Measurements from ENCODE around the gene ANO3.
"Not testable (repeated sequence)": the region's sequence is repeated elsewhere in the genome, so short reads cannot be mapped to it uniquely, and the experiment has no call there.

Gene ANO3

GRCh38 chr11:26621132-26621531 is 289.2 kb downstream of the ANO3 start:
- DNase-seq (ENCODE audit: low read depth in 2 of 2, low spot score in 1 of 2): no peak

- no peak for DNase-seq (ENCODE audit: low read depth in 2 of 2, low spot score in 1 of 2)
These were observed 290.3 kb downstream of the ANO3 start for GRCh38 chr11:26622181-26622580.

- DNase-seq (ENCODE audit: low read depth in 2 of 2, low spot score in 1 of 2): no peak
These were observed 291.2 kb downstream of the ANO3 start for GRCh38 chr11:26623076-26623659.

DNA sequence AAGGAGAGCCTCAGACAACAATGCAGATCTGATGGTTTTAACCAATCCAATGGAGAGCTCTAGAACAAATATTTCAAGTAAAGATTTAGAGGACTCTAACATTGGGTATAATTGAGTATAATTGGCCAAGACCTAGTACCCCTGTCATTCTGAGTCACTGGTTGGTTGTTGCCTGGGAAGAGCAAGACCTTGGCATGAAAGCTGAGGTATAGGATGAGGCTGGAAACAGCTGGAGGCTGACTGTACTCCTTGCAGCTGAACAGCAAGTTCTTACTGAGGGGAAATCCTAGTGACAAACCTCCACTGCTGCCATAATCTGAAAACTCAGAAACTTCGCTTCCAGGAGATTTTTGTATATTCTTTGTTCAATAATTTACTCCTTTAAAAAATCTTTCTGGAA is 294.4 kb downstream of the ANO3 start:
- no peak for DNase-seq (ENCODE audit: low read depth in 2 of 2, low spot score in 1 of 2)

DNA sequence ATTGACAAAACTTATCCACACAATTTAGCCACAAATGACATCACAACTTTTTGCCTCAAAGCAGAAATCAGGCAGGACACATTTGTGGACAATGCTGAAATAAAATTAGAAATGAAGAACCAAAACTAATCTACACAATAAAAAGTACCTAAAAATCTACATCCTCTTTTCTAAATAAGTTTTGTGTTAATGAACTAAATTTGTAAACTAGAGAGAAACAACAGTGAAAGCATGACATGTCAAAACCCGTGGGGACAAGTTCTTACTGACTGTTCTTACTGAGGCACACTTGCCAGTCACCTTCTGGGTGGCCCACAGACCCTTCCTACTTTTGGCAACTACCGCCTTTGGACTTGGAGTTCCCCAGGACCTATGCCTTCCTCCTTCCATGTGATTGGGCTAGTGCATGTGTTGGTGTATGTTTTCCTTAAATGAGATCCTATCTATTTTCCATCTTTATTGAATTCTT is 300.8 kb downstream of the ANO3 start:
- DNase-seq (ENCODE audit: low read depth in 2 of 2, low spot score in 1 of 2): no peak

GRCh38 chr11:26643314-26643713 is 311.4 kb downstream of the ANO3 start:
- DNase-seq (ENCODE audit: low read depth in 2 of 2, low spot score in 1 of 2): not testable (repeated sequence)

- DNase-seq (ENCODE audit: low read depth in 2 of 2, low spot score in 1 of 2): no peak
These were observed 318.0 kb downstream of the ANO3 start for GRCh38 chr11:26649884-26650283.

- no peak for DNase-seq (ENCODE audit: low read depth in 2 of 2, low spot score in 1 of 2)
These were observed 320.0 kb downstream of the ANO3 start for GRCh38 chr11:26651916-26652315.

- no peak for DNase-seq (ENCODE audit: low read depth in 2 of 2, low spot score in 1 of 2)
These were observed 323.4 kb downstream of the ANO3 start for GRCh38 chr11:26655287-26655686.

DNA sequence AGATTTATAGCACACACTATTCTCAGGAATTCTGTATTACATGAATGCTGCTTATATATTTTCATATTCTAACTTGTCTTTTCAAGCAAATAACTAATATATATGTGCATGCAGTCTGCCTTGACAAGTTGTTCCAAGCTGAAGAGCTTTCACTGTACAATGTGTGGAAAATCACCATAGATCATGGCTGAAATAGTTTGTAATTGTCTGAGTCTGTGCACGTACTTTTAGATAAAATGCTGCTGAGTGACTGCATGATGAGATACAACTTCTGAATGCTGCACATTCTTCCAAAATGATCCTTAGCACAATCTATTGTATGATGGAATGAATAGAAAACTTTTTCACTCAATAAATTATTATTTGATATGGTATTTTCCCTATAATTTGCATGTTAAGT is 331.0 kb downstream of the ANO3 start:
- DNase-seq (ENCODE audit: low read depth in 2 of 2, low spot score in 1 of 2): no peak

DNA sequence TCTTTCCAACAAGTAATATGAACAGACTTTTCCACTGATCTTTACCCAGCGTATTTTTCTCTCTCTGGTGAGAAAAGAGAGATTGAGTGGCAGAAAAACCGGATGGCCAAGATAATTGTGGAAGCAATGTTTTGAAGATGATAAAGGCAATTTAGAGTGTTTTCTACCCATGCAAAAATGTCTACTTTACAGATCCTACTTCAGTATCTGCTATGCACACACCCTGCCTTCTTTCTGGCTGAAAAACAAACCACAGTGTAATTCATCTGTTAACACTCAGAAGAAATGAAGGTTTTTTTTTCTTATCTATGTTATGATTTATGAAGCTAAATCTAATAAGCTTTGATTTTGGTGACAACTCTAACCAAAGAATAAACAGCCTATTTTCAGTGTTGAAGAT is 333.1 kb downstream of the ANO3 start:
- no peak for DNase-seq (ENCODE audit: low read depth in 2 of 2, low spot score in 1 of 2)

DNA sequence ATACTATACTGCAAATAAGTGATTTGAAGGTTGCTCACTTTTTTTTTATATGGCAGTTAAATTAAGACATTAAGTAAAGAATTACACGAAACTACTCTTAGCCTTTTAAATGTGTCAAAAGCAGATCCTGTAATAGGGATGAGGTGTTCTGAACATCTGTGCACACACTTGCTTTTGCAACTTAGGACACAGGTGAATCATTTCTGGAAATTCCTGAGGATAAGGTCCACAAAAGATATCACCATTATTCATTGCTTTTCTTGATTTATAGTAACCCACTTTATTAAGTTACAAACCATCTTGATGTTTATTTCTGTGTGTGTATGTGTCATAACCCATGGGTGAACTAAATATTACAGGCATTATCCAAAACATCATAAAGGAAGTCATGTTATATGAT is 334.0 kb downstream of the ANO3 start:
- no peak for DNase-seq (ENCODE audit: low read depth in 2 of 2, low spot score in 1 of 2)

DNA sequence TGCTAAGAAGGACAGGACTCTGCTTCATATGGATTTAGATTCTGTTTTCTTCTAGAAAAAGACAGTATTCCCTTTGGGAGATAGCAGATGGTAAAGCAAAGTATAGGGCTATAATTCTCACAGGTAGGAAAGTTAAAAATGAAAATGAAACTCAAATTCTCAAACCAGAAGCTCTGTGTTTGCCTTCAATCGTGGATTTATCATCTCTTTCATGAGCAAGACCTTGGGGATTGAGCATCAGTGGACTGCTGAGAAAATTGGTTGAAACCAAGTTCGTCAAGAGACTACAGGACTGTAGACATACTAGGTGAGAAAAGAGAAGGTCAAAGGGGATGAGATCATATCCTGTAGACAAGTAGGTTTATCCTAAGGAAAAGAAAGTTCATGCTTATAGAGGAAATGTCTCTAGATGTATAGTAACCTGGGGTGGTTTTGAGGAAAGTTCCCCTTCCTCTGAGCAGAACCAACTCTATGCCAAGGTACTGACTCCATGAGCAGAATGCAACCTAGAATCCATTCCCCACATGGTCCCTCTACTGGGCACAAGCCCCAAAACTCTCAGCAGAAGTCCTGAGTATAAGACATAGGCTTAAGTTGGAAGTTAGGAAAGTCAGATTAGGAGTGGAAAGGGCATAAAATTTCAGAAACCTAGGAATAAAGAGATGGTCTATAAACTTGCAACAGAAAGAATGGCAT is 343.5 kb downstream of the ANO3 start:
- no peak for DNase-seq (ENCODE audit: low read depth in 2 of 2, low spot score in 1 of 2)

DNA sequence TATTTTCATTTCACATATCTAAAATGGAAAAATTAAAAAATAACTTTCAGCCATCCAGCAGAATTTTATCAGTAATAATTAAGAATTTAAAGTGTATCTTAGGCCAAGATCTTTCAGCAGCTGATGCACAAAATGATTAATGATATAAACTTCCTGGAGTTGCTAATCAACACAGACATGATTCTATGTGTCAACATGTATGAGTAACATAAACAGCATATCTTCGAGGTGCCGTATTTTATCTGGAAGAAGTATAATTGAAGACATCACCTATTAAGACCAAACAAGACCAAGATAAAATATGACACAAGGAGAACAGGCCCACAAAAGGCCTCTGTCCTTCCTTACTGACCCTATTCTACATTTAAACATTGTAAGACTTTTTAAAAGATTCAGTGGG is 344.7 kb downstream of the ANO3 start:
- no peak for DNase-seq (ENCODE audit: low read depth in 2 of 2, low spot score in 1 of 2)

DNA sequence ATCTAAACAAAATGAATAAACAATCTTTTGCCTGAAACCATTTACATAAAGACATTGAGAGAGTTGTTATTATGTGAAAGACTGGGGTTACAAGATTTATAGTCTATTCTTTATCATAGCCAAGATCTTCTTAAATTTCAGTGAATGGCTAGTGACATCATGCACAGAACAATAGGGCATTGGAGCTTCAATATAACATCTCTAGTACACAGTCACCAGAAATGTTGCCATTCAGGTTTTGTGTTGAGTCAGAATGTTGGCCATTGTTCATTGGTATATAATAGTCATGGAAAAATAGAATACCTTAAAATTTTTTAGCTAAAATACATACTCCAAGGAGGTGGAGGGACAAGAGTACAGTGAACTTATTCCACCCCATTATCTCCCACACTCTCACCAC is 345.6 kb downstream of the ANO3 start:
- DNase-seq (ENCODE audit: low read depth in 2 of 2, low spot score in 1 of 2): no peak

- no peak for DNase-seq (ENCODE audit: low read depth in 2 of 2, low spot score in 1 of 2)
These were observed 355.4 kb downstream of the ANO3 start for GRCh38 chr11:26687351-26687750.

- DNase-seq (ENCODE audit: low read depth in 2 of 2, low spot score in 1 of 2): no peak
These were observed 356.8 kb downstream of the ANO3 start for GRCh38 chr11:26688701-26689100.

GRCh38 chr11:26696330-26696729 is 364.4 kb downstream of the ANO3 start:
- DNase-seq (ENCODE audit: low read depth in 2 of 2, low spot score in 1 of 2): no peak

GRCh38 chr11:26698224-26698623 is 366.3 kb downstream of the ANO3 start:
- DNase-seq (ENCODE audit: low read depth in 2 of 2, low spot score in 1 of 2): no peak

- no peak for DNase-seq (ENCODE audit: low read depth in 2 of 2, low spot score in 1 of 2)
These were observed 368.8 kb downstream of the ANO3 start for GRCh38 chr11:26700574-26701235.

GRCh38 chr11:26702406-26702805 is 370.5 kb downstream of the ANO3 start:
- no peak for DNase-seq (ENCODE audit: low read depth in 2 of 2, low spot score in 1 of 2)

GRCh38 chr11:26703411-26704191 is 371.7 kb downstream of the ANO3 start:
- no peak for DNase-seq (ENCODE audit: low read depth in 2 of 2, low spot score in 1 of 2)
